Esophagus squamous epithelium (tissue), 5 donors: Measurements from ENCODE around the gene CADPS. TPM values are rescaled to one million over a fixed set of nuclear protein-coding genes. Genes with fewer than 3 reads are reported as not detected.

Source experiments
- DNase-seq: peaks from one replicate; lab custom pipeline; 2025; lab: John Stamatoyannopoulos, UW
- H3K27ac ChIP-seq, 4 donors: fragments of 200-600 bp; sonication (generic); one replicate each; pipeline ENCODE4 v1.5.1; 2016 to 2019; ENCODE audit warnings: mild to moderate bottlenecking in 1 of 4
- H3K27me3 ChIP-seq, 4 donors: fragments of 200-600 bp; sonication (generic); 1 replicate in 3 of 4; 2 replicates in 1 of 4; pipeline versions ENCODE4 v1.5.1 to v1.6.0; 2017 to 2021; ENCODE audit warnings: antibody characterized with exemption in 1 of 4
- H3K36me3 ChIP-seq, 3 donors: fragments of 200-600 bp; sonication (generic); one replicate each; pipeline ENCODE4 v1.5.1; 2016 to 2019
- H3K4me1 ChIP-seq, 3 donors: fragments of 200-600 bp; sonication (generic); one replicate each; pipeline ENCODE4 v1.5.1; 2017 to 2019
- H3K4me3 ChIP-seq, 4 donors: fragments of 200-600 bp; sonication (generic); 1 replicate in 3 of 4; 2 replicates in 1 of 4; pipeline ENCODE4 v1.5.1; 2016 to 2019; ENCODE audit warnings: mild to moderate bottlenecking in 2 of 4, moderate library complexity in 1 of 4
- H3K9me3 ChIP-seq, 3 donors: fragments of 200-600 bp; sonication (generic); one replicate each; pipeline ENCODE4 v1.5.1; 2016 to 2019
- POLR2A ChIP-seq, 4 donors: fragments of 450-650 bp; IDR thresholded peaks; one replicate each; pipeline ENCODE4 v1.6.1; 2017; ENCODE audit warnings: antibody characterized with exemption in 4 of 4, mild to moderate bottlenecking in 4 of 4, moderate library complexity in 3 of 4
- WGBS, 2 donors: methylation state at CpG; one replicate each; pipeline ENCODE4 v1.1.5; 2018; 5-methylcytosine and 5-hydroxymethylcytosine counted together
- intact Hi-C: fragments of 100-400 bp; cut with DNase I; formaldehyde crosslinking; loops from one replicate; pipeline ENCODE4 v1.15.0; 2022
- total RNA-seq, 4 donors: library from RNA; depleted of rRNA; stranded (reverse); fragments of >200 nt; gene quantifications; one replicate each; pipeline ENCODE4 v1.1.0, GENCODE V29; 2016
- TF ChIP-seq, protein P1 (sequence below), 6 experiments: fragments of 450-650 bp in 4 of 6; fragments of 200-600 bp in 2 of 6; sonication (generic) in 2 of 6; IDR thresholded peaks; one replicate each; pipeline ENCODE4 v1.5.1; 2016 to 2019; ENCODE audit warnings: antibody characterized with exemption in 6 of 6, mild to moderate bottlenecking in 4 of 6, moderate library complexity in 4 of 6
- donor health status: DM: yes; HTN: yes; CAD: no.

CADPS gene
- total RNA-seq, 4 donors from 2014 or later, result 0.09 to 4.8 TPM; not detected in 2

DNA sequence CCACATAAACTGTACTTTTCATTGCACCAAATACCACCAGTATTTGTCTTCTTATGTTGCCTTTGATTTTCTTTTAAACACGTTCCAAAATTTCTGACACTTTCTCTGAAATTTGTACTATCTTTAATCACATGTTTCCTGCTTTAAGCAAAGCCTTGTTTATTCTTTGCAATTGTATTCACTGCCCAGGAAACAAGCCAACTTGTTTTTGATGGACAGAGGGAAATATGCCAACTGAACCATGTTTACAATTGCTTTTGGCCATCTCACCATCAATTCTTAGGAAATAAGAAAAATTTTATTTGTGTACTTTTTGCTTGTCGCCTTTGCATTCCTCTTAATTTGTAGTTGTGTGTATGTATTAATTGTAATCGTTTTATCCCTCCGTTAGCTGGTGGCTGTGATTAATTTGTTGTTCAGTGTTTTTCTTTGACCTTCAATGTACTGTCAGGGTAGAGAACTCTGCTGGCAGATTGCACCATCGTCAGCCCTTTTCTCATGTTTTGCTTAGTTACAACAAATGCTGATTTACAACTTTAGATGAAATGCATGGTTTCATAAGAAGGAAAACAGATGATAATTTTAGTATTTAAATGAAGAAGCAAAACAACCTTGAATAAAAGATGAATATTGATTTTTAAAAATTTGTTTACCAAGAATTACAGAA lies 482.5 kb downstream of the CADPS start:
- H3K36me3 ChIP-seq, result no peaks in the 10 kb centered on the region
- no peak for TF ChIP-seq POLR2A (IDR thresholded peaks at IDR 0.05)
- TF ChIP-seq, protein P1, sequence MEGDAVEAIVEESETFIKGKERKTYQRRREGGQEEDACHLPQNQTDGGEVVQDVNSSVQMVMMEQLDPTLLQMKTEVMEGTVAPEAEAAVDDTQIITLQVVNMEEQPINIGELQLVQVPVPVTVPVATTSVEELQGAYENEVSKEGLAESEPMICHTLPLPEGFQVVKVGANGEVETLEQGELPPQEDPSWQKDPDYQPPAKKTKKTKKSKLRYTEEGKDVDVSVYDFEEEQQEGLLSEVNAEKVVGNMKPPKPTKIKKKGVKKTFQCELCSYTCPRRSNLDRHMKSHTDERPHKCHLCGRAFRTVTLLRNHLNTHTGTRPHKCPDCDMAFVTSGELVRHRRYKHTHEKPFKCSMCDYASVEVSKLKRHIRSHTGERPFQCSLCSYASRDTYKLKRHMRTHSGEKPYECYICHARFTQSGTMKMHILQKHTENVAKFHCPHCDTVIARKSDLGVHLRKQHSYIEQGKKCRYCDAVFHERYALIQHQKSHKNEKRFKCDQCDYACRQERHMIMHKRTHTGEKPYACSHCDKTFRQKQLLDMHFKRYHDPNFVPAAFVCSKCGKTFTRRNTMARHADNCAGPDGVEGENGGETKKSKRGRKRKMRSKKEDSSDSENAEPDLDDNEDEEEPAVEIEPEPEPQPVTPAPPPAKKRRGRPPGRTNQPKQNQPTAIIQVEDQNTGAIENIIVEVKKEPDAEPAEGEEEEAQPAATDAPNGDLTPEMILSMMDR (IDR thresholded peaks at IDR 0.05), result no peak
- H3K27me3 ChIP-seq, result peaks cover 0 to 38% (median 0%) of the 10 kb centered on the region in 4 donors
- WGBS, 2 donors, result 29 to 30% methylated on average over 5 of the region's 5 CpGs
- H3K4me1 ChIP-seq, result no peaks in the 10 kb centered on the region
- H3K27ac ChIP-seq, result no peak overlapping the region
- H3K4me3 ChIP-seq, result no peak overlapping the region
- H3K9me3 ChIP-seq, result no peaks in the 10 kb centered on the region
- intact Hi-C loops, result no loop called here
- DNase-seq, result no peak

DNA sequence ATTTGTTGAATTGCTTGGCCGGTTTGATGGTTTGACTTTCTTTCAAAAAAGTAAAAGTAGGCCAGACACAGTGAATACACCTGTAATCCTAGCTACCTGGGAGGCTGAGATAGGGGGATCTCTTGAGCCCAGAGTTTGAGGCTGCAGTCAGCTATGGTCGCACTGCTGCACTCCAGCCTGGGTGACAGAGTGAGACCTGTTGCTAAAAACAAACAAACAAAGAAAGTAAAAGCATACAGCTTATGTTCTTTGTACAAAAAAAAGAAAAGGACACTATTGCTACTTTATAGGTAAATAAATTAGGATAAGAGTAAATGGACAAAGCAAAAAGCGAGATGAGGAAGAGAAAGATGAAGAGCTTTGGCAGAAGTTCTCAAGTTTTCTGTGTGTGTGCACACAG lies 488.0 kb downstream of the CADPS start:
- no peak for TF ChIP-seq POLR2A (IDR thresholded peaks at IDR 0.05)
- TF ChIP-seq, protein P1 (IDR thresholded peaks at IDR 0.05), result no peak
- H3K4me1 ChIP-seq, result no peaks in the 10 kb centered on the region
- no peaks in the 10 kb centered on the region for H3K36me3 ChIP-seq
- peaks cover 0 to 55% (median 0%) of the 10 kb centered on the region in 4 donors for H3K27me3 ChIP-seq
- H3K27ac ChIP-seq, result no peak overlapping the region
- H3K4me3 ChIP-seq, result no peak overlapping the region
- intact Hi-C loops, result no loop called here
- DNase-seq, result no peak
- 72 to 78% methylated on average over 3 of the region's 3 CpGs for WGBS, 2 donors
- no peaks in the 10 kb centered on the region for H3K9me3 ChIP-seq

DNA sequence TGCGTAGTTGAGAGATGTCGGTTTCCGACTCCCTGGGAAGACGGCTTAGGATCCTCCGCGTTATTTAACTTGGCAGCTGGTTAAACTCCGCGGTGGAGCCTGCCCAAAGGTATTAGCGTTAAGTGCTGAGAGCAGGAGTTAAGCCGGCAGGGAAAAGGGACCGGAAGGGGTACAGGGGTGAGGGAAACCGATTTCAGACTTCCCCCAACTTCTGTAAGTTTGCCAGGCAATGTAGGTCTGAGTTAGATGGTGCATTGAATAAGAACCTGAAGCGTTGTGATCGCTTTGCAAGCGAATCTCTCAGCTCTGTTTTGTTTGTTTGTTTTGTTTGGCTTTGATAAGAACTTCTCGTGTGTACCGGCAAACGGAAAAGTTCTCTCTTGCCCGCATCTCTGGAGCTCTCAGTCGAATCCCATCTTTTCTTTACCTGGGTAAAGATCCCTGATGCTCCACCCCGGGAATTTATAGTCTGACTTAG lies 495.9 kb downstream of the CADPS start:
- Histone ChIP-seq H3K4me3 (no peak overlapping the region), H3K27me3 (peaks cover 9 to 96% (median 23%) of the 10 kb centered on the region in 4 donors), H3K27ac (no peak overlapping the region), H3K36me3 (no peaks in the 10 kb centered on the region), H3K4me1 (peaks cover 1 to 16% (median 4%) of the 10 kb centered on the region in 3 donors), H3K9me3 (no peaks in the 10 kb centered on the region)
- DNase-seq, result no peak
- WGBS, 2 donors, result 7 to 9% methylated on average over 18 to 21 of the region's 21 CpGs
- TF ChIP-seq POLR2A (IDR thresholded peaks at IDR 0.05), result no peak
- TF ChIP-seq, protein P1 (IDR thresholded peaks at IDR 0.05), result no peak
- intact Hi-C loops, result no loop called here

DNA sequence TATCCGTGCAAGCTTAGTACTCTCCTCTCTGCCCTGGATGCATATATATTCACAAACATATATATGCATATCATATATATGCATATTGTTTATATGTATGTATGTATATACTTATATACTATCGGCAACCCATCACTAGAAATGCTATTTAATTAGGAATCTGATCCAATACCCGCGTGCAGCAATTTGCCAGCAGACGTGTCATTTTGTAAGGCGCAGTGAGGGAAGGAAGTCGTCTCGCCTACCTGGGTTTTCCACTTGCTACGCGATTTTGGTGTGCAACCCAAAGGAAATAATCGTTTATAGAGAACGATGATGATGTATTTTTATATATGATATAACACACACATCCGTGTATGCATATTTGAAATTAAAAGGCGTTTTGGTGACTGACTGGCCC lies 496.3 kb downstream of the CADPS start:
- Histone ChIP-seq H3K9me3 (no peaks in the 10 kb centered on the region), H3K27me3 (peaks cover 11 to 99% (median 25%) of the 10 kb centered on the region in 4 donors), H3K4me3 (no peak overlapping the region), H3K4me1 (peaks cover 4 to 21% (median 5%) of the 10 kb centered on the region in 3 donors), H3K36me3 (no peaks in the 10 kb centered on the region), H3K27ac (no peak overlapping the region)
- TF ChIP-seq POLR2A (IDR thresholded peaks at IDR 0.05), result no peak
- TF ChIP-seq, protein P1 (IDR thresholded peaks at IDR 0.05), result no peak
- 7 to 8% methylated on average over 14 of the region's 14 CpGs for WGBS, 2 donors
- no peak for DNase-seq
- intact Hi-C loops, result no loop called here

DNA sequence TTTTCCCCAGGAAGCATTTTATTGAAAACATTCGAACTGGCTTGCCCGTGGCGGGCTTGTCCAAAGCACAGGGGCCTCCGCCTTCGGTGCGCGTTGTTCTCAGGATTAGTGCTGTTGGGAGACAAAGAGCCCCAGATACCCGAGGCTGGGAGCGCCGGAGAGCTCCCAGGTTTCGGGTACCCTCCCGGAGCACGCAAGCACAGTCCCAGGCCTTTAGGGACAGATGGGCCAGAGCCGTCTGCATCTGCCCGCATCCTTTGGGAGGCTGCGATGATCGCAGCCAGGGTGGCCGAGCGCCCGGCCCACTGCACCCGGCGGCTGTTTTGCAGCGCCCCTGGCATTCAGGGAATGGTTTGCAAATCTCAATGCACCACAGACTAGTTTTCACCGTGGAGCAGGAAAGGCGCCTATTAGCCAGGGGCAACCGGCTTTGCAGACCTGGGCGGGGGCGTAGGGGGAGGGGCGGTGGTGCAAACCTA lies 496.9 kb downstream of the CADPS start:
- Histone ChIP-seq H3K4me1 (peaks cover 4 to 26% (median 11%) of the 10 kb centered on the region in 3 donors), H3K4me3 (no peak overlapping the region), H3K27ac (no peak overlapping the region), H3K9me3 (no peaks in the 10 kb centered on the region), H3K36me3 (no peaks in the 10 kb centered on the region), H3K27me3 (peaks cover 15 to 100% (median 30%) of the 10 kb centered on the region in 4 donors)
- DNase-seq, result no peak
- intact Hi-C loops, result no loop called here
- whole genome bisulfite sequencing, 2 donors, result 3 to 9% methylated on average over 8 to 10 of the region's 29 CpGs
- no peak for TF ChIP-seq POLR2A (IDR thresholded peaks at IDR 0.05)
- TF ChIP-seq, protein P1 (IDR thresholded peaks at IDR 0.05), result no peak
